Endodermal cell (in vitro differentiated cells): ENCODE measurements around the gene ATXN7. TPM values are rescaled to one million over a fixed set of nuclear protein-coding genes. Genes with fewer than 3 reads are reported as not detected.
A peak's percentile ranks its signal among the peaks of the same experiment; 100 is the strongest.

Experiments used
- DNase-seq: peaks from one replicate; pipeline ENCODE4 v3.0.0-alpha.2; 2017
- H3K27ac ChIP-seq: 2 replicates; pipeline ENCODE4 v1.5.1; 2013; ENCODE audit warnings: mild to moderate bottlenecking, low read depth, low read length, moderate library complexity
- H3K27me3 ChIP-seq: 2 replicates; pipeline ENCODE4 v1.6.1; 2013; ENCODE audit warnings: mild to moderate bottlenecking, low read length, moderate library complexity; ENCODE audit not compliant: insufficient read depth, control insufficient read depth, poor library complexity, severe bottlenecking
- H3K36me3 ChIP-seq: 2 replicates; pipeline ENCODE4 v1.7.0; 2013; ENCODE audit warnings: mild to moderate bottlenecking, low read length, moderate library complexity; ENCODE audit not compliant: control insufficient read depth, insufficient read depth
- H3K4me1 ChIP-seq: one replicate; pipeline ENCODE4 v1.7.0; 2013; ENCODE audit warnings: low read length; ENCODE audit not compliant: control insufficient read depth, insufficient read depth
- H3K4me3 ChIP-seq: 2 replicates; pipeline ENCODE4 v1.5.1; 2013; ENCODE audit warnings: mild to moderate bottlenecking, low read length, moderate library complexity
- H3K9ac ChIP-seq: 2 replicates; pipeline ENCODE4 v1.6.1; 2013; ENCODE audit warnings: mild to moderate bottlenecking, low read length, moderate library complexity; ENCODE audit not compliant: poor library complexity, severe bottlenecking; ENCODE audit errors: extremely low read depth
- H3K9me3 ChIP-seq: 2 replicates; pipeline ENCODE4 v1.6.1; 2013; ENCODE audit warnings: mild to moderate bottlenecking, low read length, moderate library complexity; ENCODE audit not compliant: control insufficient read depth
- H3K27ac Mint-ChIP-seq: 2 replicates; pipeline ENCODE4 v1.8.0; 2020; ENCODE audit warnings: mixed read lengths
- H3K27me3 Mint-ChIP-seq: 2 replicates; pipeline ENCODE4 v1.8.0; 2021; ENCODE audit warnings: mild to moderate bottlenecking, mixed read lengths; ENCODE audit not compliant: insufficient read depth
- H3K36me3 Mint-ChIP-seq: 2 replicates; pipeline ENCODE4 v1.8.0; 2020; ENCODE audit warnings: low read depth, mixed read lengths
- H3K4me1 Mint-ChIP-seq: 2 replicates; pipeline ENCODE4 v1.8.0; 2020; ENCODE audit warnings: mixed read lengths
- H3K4me3 Mint-ChIP-seq: 2 replicates; pipeline ENCODE4 v1.8.0; 2020; ENCODE audit warnings: mild to moderate bottlenecking, moderate library complexity, mixed read lengths
- H3K9me3 Mint-ChIP-seq: 2 replicates; pipeline ENCODE4 v1.8.0; 2020; ENCODE audit warnings: mild to moderate bottlenecking, mixed read lengths
- WGBS, 2 experiments: methylation state at CpG; one replicate each; pipeline versions ENCODE4 v1.1.5 to v1.1.7; 2013; ENCODE audit warnings: missing lambda C conversion rate in 2 of 2, mixed read lengths in 1 of 2; ENCODE audit not compliant: insufficient coverage in 1 of 2, insufficient read length in 1 of 2; 5-methylcytosine and 5-hydroxymethylcytosine counted together
- total RNA-seq, 2 donors: library from RNA; stranded (reverse); fragmentation: NEBNext Ultra II Directional in 1 of 2; extraction: Animal tissue kit (Norgen Biotek cat#: 25700) in 1 of 2; gene quantifications; 2 replicates in 1 of 2; 3 replicates in 1 of 2; pipeline ENCODE4 v1.2.1, GENCODE V29; 2021
- TF ChIP-seq, protein P1 (sequence below): fragments of 200-600 bp; sonication (generic); conservative IDR thresholded peaks from 2 replicates; pipeline ENCODE4 v1.5.0; 2021; ENCODE audit warnings: antibody characterized with exemption, mild to moderate bottlenecking

ATXN7 gene
- total RNA-seq, 2 donors from 2014 or later, result 28.1 to 28.8 TPM

GRCh38 chr3:64009528-64009927 is 145.9 kb downstream of the ATXN7 start:
- Mint-ChIP-seq H3K27ac (peak overlapping the region; percentile 10), H3K4me3 (no peak overlapping the region), H3K4me1 (no peaks in the 10 kb centered on the region), H3K9me3 (no peaks in the 10 kb centered on the region), H3K36me3 (peaks cover 50% of the 10 kb centered on the region), H3K27me3 (no peaks in the 10 kb centered on the region)
- TF ChIP-seq, protein P1, sequence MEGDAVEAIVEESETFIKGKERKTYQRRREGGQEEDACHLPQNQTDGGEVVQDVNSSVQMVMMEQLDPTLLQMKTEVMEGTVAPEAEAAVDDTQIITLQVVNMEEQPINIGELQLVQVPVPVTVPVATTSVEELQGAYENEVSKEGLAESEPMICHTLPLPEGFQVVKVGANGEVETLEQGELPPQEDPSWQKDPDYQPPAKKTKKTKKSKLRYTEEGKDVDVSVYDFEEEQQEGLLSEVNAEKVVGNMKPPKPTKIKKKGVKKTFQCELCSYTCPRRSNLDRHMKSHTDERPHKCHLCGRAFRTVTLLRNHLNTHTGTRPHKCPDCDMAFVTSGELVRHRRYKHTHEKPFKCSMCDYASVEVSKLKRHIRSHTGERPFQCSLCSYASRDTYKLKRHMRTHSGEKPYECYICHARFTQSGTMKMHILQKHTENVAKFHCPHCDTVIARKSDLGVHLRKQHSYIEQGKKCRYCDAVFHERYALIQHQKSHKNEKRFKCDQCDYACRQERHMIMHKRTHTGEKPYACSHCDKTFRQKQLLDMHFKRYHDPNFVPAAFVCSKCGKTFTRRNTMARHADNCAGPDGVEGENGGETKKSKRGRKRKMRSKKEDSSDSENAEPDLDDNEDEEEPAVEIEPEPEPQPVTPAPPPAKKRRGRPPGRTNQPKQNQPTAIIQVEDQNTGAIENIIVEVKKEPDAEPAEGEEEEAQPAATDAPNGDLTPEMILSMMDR, result no peak
- no peaks in the 10 kb centered on the region for H3K9me3 ChIP-seq
- H3K4me3 ChIP-seq, result no peak overlapping the region
- H3K4me1 ChIP-seq, result no peaks in the 10 kb centered on the region
- H3K27ac ChIP-seq, result no peak overlapping the region
- H3K9ac ChIP-seq, result no peak overlapping the region
- peaks cover 99% of the 10 kb centered on the region for H3K36me3 ChIP-seq
- no peaks in the 10 kb centered on the region for H3K27me3 ChIP-seq
- DNase-seq, result no peak
- WGBS, 2 experiments, result 96 to 100% methylated on average over 7 of the region's 7 CpGs

DNA sequence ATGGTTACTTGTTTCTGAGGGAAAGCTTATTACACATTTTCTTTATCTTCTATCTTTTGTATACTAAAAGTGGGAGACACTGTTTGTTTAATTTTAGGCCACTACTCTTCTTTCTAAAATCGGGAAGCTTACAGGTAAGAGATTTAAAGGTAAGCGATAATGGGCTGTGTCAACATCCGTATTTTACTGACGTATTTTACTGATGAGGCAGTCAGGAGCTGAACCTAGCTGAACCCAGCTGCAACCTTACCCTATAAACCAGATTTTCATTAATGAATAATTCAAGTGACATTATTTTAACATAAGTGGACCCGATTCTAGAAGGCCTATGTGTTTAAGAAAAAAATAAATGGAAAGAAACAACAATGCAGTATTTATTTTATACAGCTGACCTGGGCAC is 146.5 kb downstream of the ATXN7 start:
- H3K4me3 Mint-ChIP-seq, result no peak overlapping the region
- Histone ChIP-seq H3K4me1 (no peaks in the 10 kb centered on the region), H3K36me3 (peaks cover 100% of the 10 kb centered on the region), H3K9me3 (no peaks in the 10 kb centered on the region), H3K27me3 (no peaks in the 10 kb centered on the region), H3K9ac (no peak overlapping the region), H3K27ac (no peak overlapping the region), H3K4me3 (no peak overlapping the region)
- no peaks in the 10 kb centered on the region for H3K27me3 Mint-ChIP-seq
- WGBS, 2 experiments, result 89 to 90% methylated on average over 2 to 5 of the region's 5 CpGs
- peaks cover 57% of the 10 kb centered on the region for H3K36me3 Mint-ChIP-seq
- TF ChIP-seq, protein P1, result no peak
- H3K9me3 Mint-ChIP-seq, result no peaks in the 10 kb centered on the region
- no peaks in the 10 kb centered on the region for H3K4me1 Mint-ChIP-seq
- H3K27ac Mint-ChIP-seq, result no peak overlapping the region
- DNase-seq, result no peak

GRCh38 chr3:64011685-64012084 is 148.0 kb downstream of the ATXN7 start:
- H3K9ac ChIP-seq, result no peak overlapping the region
- no peaks in the 10 kb centered on the region for H3K9me3 ChIP-seq
- TF ChIP-seq, protein P1, result no peak
- Mint-ChIP-seq H3K27ac (no peak overlapping the region), H3K4me1 (no peaks in the 10 kb centered on the region), H3K9me3 (no peaks in the 10 kb centered on the region), H3K4me3 (no peak overlapping the region), H3K27me3 (no peaks in the 10 kb centered on the region), H3K36me3 (peaks cover 63% of the 10 kb centered on the region)
- H3K4me1 ChIP-seq, result no peaks in the 10 kb centered on the region
- H3K27me3 ChIP-seq, result no peaks in the 10 kb centered on the region
- peaks cover 98% of the 10 kb centered on the region for H3K36me3 ChIP-seq
- no peak overlapping the region for H3K4me3 ChIP-seq
- no peak for DNase-seq
- WGBS, 2 experiments, result 95 to 100% methylated on average over 3 to 5 of the region's 5 CpGs
- no peak overlapping the region for H3K27ac ChIP-seq
